Measurements from ENCODE around the gene DNAH10. TPM values are rescaled to one million over a fixed set of nuclear protein-coding genes. Genes with fewer than 3 reads are reported as not detected.
A peak's percentile ranks its signal among the peaks of the same experiment; 100 is the strongest.

Gene DNAH10
- total RNA-seq, 1 donor from 2014 or later = under 0.01 TPM

DNA sequence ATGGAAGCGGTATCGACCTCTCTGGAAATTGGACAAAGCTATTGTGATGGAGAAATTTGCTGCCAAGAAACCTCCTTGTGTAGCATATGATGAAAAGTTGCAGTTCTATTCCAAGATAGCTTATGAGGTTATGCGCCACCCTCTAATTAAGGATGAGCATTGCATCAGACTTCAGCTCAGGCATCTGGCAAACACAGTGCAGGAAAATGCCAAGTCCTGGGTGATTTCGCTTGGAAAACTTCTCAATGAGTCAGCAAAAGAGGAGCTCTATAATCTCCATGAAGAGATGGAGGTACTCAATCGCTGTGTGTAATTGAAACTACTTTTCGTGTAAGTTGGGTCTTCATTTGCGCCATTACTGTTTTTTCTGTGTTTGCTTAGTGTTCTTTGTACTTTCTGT is 51.2 kb downstream of the DNAH10 start:
- peak; percentile 4 for DNase-seq (ENCODE audit: low read depth)
- TF ChIP-seq, protein P1, sequence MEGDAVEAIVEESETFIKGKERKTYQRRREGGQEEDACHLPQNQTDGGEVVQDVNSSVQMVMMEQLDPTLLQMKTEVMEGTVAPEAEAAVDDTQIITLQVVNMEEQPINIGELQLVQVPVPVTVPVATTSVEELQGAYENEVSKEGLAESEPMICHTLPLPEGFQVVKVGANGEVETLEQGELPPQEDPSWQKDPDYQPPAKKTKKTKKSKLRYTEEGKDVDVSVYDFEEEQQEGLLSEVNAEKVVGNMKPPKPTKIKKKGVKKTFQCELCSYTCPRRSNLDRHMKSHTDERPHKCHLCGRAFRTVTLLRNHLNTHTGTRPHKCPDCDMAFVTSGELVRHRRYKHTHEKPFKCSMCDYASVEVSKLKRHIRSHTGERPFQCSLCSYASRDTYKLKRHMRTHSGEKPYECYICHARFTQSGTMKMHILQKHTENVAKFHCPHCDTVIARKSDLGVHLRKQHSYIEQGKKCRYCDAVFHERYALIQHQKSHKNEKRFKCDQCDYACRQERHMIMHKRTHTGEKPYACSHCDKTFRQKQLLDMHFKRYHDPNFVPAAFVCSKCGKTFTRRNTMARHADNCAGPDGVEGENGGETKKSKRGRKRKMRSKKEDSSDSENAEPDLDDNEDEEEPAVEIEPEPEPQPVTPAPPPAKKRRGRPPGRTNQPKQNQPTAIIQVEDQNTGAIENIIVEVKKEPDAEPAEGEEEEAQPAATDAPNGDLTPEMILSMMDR (IDR thresholded peaks at IDR 0.05; ENCODE audit: insufficient read depth, low read length, severe bottlenecking) = no peak
- no peaks in the 10 kb centered on the region for H3K36me3 ChIP-seq (ENCODE audit: control insufficient read depth, insufficient read depth, low read length)
- H3K27me3 ChIP-seq (ENCODE audit: control insufficient read depth, insufficient read depth, low read length) = peaks cover 3% of the 10 kb centered on the region
- no peak for FAIRE-seq
- no peak overlapping the region for H3K4me3 ChIP-seq (ENCODE audit: low read depth, low read length)

DNA sequence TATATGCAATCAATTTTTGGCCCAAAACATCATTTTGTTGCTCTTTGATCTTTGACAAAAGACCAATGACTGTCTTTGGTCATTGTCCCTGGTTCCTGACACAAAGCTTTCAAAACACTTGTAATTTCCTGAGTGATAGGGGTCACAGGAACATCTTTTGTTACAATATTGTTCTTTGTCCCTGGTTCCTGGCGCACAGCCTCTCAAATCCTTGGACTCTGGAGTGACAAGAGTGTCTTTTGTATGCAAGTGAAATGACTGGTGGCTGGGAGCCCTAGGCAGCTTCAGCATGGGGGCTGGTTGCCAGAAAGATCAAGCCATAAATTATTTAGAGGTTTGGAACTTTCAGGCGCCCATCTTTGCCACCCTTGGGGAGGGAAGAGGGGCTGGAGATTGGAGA is 53.9 kb downstream of the DNAH10 start:
- FAIRE-seq = no peak
- no peak overlapping the region for H3K4me3 ChIP-seq (ENCODE audit: low read depth, low read length)
- H3K27me3 ChIP-seq (ENCODE audit: control insufficient read depth, insufficient read depth, low read length) = no peaks in the 10 kb centered on the region
- no peak for DNase-seq (ENCODE audit: low read depth)
- TF ChIP-seq, protein P1 (IDR thresholded peaks at IDR 0.05; ENCODE audit: insufficient read depth, low read length, severe bottlenecking) = no peak
- no peaks in the 10 kb centered on the region for H3K36me3 ChIP-seq (ENCODE audit: control insufficient read depth, insufficient read depth, low read length)

DNA sequence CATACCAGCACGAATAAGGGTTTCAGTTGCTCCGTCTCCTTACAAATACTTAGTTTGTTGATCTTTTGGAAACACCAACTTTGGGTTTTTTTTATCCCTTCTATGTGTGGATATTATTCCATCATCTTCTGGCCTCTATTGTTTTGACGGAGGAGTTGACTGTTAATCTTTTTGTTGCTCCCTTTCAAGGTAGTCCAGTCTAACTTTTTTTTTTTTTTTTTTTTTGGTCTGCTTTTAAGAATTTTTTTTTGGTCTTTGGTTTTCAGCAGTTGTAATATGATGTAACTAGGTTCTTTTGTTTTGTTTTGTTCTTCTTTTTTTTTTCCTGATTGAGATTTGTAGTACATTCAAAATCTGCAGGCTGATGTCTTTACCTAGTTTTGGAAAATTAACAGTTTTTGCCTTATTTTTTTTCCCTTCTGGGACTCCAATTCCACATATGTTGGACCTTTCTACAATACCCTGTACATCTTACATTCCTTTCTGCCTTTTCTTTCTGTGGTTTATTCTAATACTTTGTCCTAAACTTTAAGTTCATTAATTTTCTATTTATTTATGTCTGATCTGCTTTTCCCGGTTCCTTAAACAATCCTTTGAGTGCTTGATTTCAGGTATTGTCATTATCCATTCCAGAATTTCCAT is 54.9 kb downstream of the DNAH10 start:
- H3K36me3 ChIP-seq (ENCODE audit: control insufficient read depth, insufficient read depth, low read length) = no peaks in the 10 kb centered on the region
- TF ChIP-seq, protein P1 (IDR thresholded peaks at IDR 0.05; ENCODE audit: insufficient read depth, low read length, severe bottlenecking) = no peak
- no peak for FAIRE-seq
- no peak overlapping the region for H3K4me3 ChIP-seq (ENCODE audit: low read depth, low read length)
- no peak for DNase-seq (ENCODE audit: low read depth)
- no peaks in the 10 kb centered on the region for H3K27me3 ChIP-seq (ENCODE audit: control insufficient read depth, insufficient read depth, low read length)

DNA sequence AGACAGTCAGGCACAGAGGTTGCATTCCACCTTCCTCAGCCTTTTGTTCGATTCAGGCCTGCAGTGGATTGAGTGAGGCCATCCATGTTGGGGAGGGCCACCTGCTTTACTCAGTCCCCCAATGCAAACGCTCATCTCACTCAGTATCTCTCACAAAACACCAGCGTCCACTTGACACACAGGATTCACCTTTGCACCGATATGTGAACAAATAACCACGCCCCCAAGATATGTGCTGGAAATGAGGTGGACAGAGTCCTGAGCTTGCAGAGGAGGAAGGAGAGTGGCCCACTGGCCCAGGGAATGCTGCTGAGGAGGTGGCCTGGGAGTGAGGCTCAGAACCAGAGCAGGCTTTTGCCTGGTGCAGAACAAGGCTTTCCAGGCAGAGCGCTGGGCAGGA is 60.7 kb downstream of the DNAH10 start:
- Histone ChIP-seq H3K27me3 (ENCODE audit: control insufficient read depth, insufficient read depth, low read length) (peaks cover 2% of the 10 kb centered on the region), H3K36me3 (ENCODE audit: control insufficient read depth, insufficient read depth, low read length) (no peaks in the 10 kb centered on the region), H3K4me3 (ENCODE audit: low read depth, low read length) (no peak overlapping the region)
- no peak for FAIRE-seq
- TF ChIP-seq, protein P1 (IDR thresholded peaks at IDR 0.05; ENCODE audit: insufficient read depth, low read length, severe bottlenecking) = no peak
- no peak for DNase-seq (ENCODE audit: low read depth)

DNA sequence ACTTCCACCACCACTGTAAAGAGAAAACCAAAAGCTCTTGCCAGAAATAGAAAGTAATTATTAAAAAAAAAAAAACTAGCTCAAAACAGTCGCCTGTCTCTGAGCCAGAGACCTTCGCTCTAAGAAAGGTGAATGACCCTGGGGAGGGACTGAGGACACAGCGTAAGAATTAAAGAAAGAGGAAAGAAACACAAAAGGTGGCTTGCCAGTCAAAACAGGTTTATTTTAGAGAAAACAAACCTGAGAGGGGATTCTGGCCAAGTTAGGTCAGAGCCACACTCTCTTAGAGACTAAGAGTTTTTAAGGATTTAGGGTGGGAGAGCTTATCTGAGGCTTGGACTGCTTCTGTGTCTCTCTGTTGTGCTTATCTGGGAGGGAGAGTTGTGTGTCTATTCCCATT is 66.0 kb downstream of the DNAH10 start:
- TF ChIP-seq, protein P1 (IDR thresholded peaks at IDR 0.05; ENCODE audit: insufficient read depth, low read length, severe bottlenecking) = no peak
- no peak for FAIRE-seq
- no peaks in the 10 kb centered on the region for H3K36me3 ChIP-seq (ENCODE audit: control insufficient read depth, insufficient read depth, low read length)
- DNase-seq (ENCODE audit: low read depth) = no peak
- no peak overlapping the region for H3K4me3 ChIP-seq (ENCODE audit: low read depth, low read length)
- peaks cover 2% of the 10 kb centered on the region for H3K27me3 ChIP-seq (ENCODE audit: control insufficient read depth, insufficient read depth, low read length)
